ENCODE measurements around the gene PRPF38B. TPM values are rescaled to one million over a fixed set of nuclear protein-coding genes. Genes with fewer than 3 reads are reported as not detected.

Gene PRPF38B
- total and polyA plus RNA-seq, 2 of the 4 experiments (the other 2 are of a cell fraction) = 9.0 to 19.3 TPM

DNA sequence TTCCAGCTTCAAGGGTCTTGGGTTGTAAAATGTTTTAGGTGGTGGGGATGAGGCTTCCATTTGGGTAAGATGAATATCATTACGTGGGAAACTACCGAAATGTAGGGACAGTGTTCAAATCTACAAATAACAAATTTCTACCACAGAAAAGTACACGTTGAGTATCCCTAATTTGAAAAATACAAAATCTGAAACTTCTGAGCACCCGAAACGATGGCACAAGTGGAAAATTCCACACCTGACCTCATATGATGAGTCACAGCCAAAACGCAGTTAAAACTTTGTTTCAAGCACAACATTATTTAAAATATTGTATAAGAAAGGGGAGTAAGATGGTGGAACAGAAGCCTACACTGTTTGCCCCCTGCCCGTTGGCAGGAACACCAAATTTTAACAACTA is 22.4 kb upstream of the PRPF38B start:
- Histone ChIP-seq H2AK9ac (replicated peaks; ENCODE audit: low read depth, low read length, poor library complexity) (no peak overlapping the region), H4K8ac (ENCODE audit: low read depth in 2 of 2, low read length in 2 of 2) (no peak overlapping the region), H2AK5ac (ENCODE audit: low read depth, low read length) (no peak overlapping the region), H3K14ac (replicated peaks; ENCODE audit: low read depth, low read length) (no peak overlapping the region), H3K9ac (ENCODE audit: low read depth, low read length) (no peak overlapping the region), H4K20me1 (ENCODE audit: insufficient read depth, low read length) (no peaks in the 10 kb centered on the region), H3K56ac (ENCODE audit: extremely low read depth, insufficient read depth, low read length) (no peak overlapping the region), H2BK5ac (ENCODE audit: low read depth, low read length, poor library complexity, severe bottlenecking) (no peak overlapping the region), H2BK120ac (ENCODE audit: low read depth, low read length) (no peak overlapping the region), H3K27me3 (ENCODE audit: control insufficient read depth, insufficient read depth, low read length) (peaks cover 2% of the 10 kb centered on the region; the same call in 1 of the 2 replicates), H3K23ac (ENCODE audit: low read depth, low read length) (no peak overlapping the region), H3K4ac (ENCODE audit: low read depth, low read length) (no peak overlapping the region), H2AFZ (replicated peaks; ENCODE audit: low read length, poor library complexity) (no peak overlapping the region), H2BK20ac (ENCODE audit: low read depth, low read length) (no peak overlapping the region), H3K18ac (ENCODE audit: low read depth, low read length) (no peak overlapping the region), H2BK15ac (ENCODE audit: low read depth, low read length) (no peak overlapping the region), H4K91ac (ENCODE audit: insufficient read depth, low read depth, low read length) (no peak overlapping the region), H3K9me1 (ENCODE audit: insufficient read depth, low read length) (no peaks in the 10 kb centered on the region), H4K5ac (ENCODE audit: low read depth, low read length) (no peak overlapping the region), H3K79me1 (ENCODE audit: low read depth in 1 of 2, low read length in 2 of 2) (no peaks in the 10 kb centered on the region), H3K36me3 (ENCODE audit: control insufficient read depth, insufficient read depth, low read length) (no peaks in the 10 kb centered on the region), H3K4me3 (ENCODE audit: insufficient read depth, low read depth, low read length) (no peak overlapping the region), H3K4me1 (ENCODE audit: control insufficient read depth, insufficient read depth, low read length) (no peaks in the 10 kb centered on the region), H3K9me3 (ENCODE audit: control insufficient read depth, insufficient read depth, low read length) (no peaks in the 10 kb centered on the region), H3K4me2 (ENCODE audit: low read depth, low read length) (no peak overlapping the region), H3K27ac (ENCODE audit: insufficient read depth, low read length) (no peak overlapping the region)
- intact Hi-C loops (cut with micrococcal nuclease) = no loop called here
- no TSS peak for BruUV-seq (replicated peaks)
- ATAC-seq (ENCODE audit: low read depth) (no peak), DNase-seq (no peak)
- ChIA-PET POLR2A (ENCODE audit: unreplicated experiment) (no interaction called here), CTCF (no interaction called here)
- TF ChIP-seq RAD21 (IDR thresholded peaks at IDR 0.05; ENCODE audit: low read length) (no peak), RCOR1 (IDR thresholded peaks at IDR 0.05; ENCODE audit: insufficient replicate concordance, low read length) (no peak), SMC3 (IDR thresholded peaks at IDR 0.05; ENCODE audit: low read depth, low read length) (no peak)
- TF ChIP-seq, protein P1, sequence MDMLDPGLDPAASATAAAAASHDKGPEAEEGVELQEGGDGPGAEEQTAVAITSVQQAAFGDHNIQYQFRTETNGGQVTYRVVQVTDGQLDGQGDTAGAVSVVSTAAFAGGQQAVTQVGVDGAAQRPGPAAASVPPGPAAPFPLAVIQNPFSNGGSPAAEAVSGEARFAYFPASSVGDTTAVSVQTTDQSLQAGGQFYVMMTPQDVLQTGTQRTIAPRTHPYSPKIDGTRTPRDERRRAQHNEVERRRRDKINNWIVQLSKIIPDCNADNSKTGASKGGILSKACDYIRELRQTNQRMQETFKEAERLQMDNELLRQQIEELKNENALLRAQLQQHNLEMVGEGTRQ (IDR thresholded peaks at IDR 0.05; ENCODE audit: low read depth, low read length) = no peak
- in situ Hi-C loops (cut with MboI; ENCODE audit: low sequenced_read_pairs) = no loop called here
- dilution Hi-C loops (cut with HindIII; ENCODE audit: low sequenced_read_pairs, unreplicated experiment) = no loop called here
- no CpG with 5 or more reads among the region's 7 CpGs for WGBS, 2 experiments (ENCODE audit: extremely low coverage in 2 of 2, insufficient read length in 1 of 2)

Measured in IMR-90 (cell line).